Thymus (tissue), 11 donors: ENCODE measurements around the gene ZBTB7B. TPM values are rescaled to one million over a fixed set of nuclear protein-coding genes. Genes with fewer than 3 reads are reported as not detected.

Source experiments
- DNase-seq, 9 donors: peaks; one replicate each; pipeline ENCODE4 v3.0.0-alpha.2; 2013; ENCODE audit warnings: low spot score in 9 of 9, low read depth in 6 of 9, missing footprints in 1 of 9
- H3K27ac ChIP-seq, 2 donors: one replicate each; pipeline ENCODE4 v1.5.1; 2013; ENCODE audit warnings: control low read depth in 1 of 2, low read depth in 1 of 2, low read length in 1 of 2, mild to moderate bottlenecking in 1 of 2, moderate library complexity in 1 of 2
- H3K27me3 ChIP-seq, 2 donors: one replicate each; pipeline ENCODE4 v1.5.1; 2013; ENCODE audit warnings: low read length in 1 of 2; ENCODE audit not compliant: control insufficient read depth in 2 of 2, insufficient read depth in 1 of 2
- H3K36me3 ChIP-seq, 2 donors: one replicate each; pipeline ENCODE4 v1.5.1; 2013; ENCODE audit warnings: low read length in 1 of 2, mild to moderate bottlenecking in 1 of 2, moderate library complexity in 1 of 2; ENCODE audit not compliant: control insufficient read depth in 2 of 2, insufficient read depth in 2 of 2
- H3K4me1 ChIP-seq, 2 donors: one replicate each; pipeline ENCODE4 v1.5.1; 2013; ENCODE audit warnings: low read length in 2 of 2; ENCODE audit not compliant: control insufficient read depth in 2 of 2, insufficient read depth in 2 of 2
- H3K4me3 ChIP-seq, 2 donors: one replicate each; pipeline ENCODE4 v1.5.1; 2013; ENCODE audit warnings: low read length in 2 of 2, control low read depth in 1 of 2, mild to moderate bottlenecking in 1 of 2
- H3K9me3 ChIP-seq, 2 donors: one replicate each; pipeline ENCODE4 v1.5.1; 2013; ENCODE audit warnings: low read length in 1 of 2, mild to moderate bottlenecking in 1 of 2; ENCODE audit not compliant: control insufficient read depth in 2 of 2, insufficient read depth in 1 of 2
- WGBS: extraction: QIAGEN DNeasy Blood & Tissue Kit; methylation state at CpG from one replicate; pipeline ENCODE4 v1.1.7; 2013; 5-methylcytosine and 5-hydroxymethylcytosine counted together
- polyA plus RNA-seq: library from polyadenylated mRNA; stranded (reverse); fragments of 200-250 nt; gene quantifications from one replicate; pipeline ENCODE4 v1.2.3, GENCODE V29; 2013
- total RNA-seq: library from RNA; stranded (reverse); fragments of 120-200 nt; gene quantifications from one replicate; pipeline ENCODE4 v1.2.4, GENCODE V29; 2013
- donor health status: healthy.

The ZBTB7B gene
- total and polyA plus RNA-seq, 2 donors = 12.1 to 21.9 TPM

- Histone ChIP-seq H3K4me3 (no peak overlapping the region), H3K27me3 (no peaks in the 10 kb centered on the region), H3K9me3 (peaks cover 0 to 5% of the 10 kb centered on the region in 2 donors), H3K27ac (no peak overlapping the region), H3K4me1 (peaks cover 8 to 28% of the 10 kb centered on the region in 2 donors), H3K36me3 (peaks cover 56 to 57% of the 10 kb centered on the region in 2 donors)
- DNase-seq = no peak
- WGBS = 88% methylated on average over 6 of the region's 6 CpGs
Measured at GRCh38 chr1:154964359-154964758, 38.2 kb upstream of the ZBTB7B start.

GRCh38 chr1:154966111-154966510 is 36.5 kb upstream of the ZBTB7B start:
- 96% methylated on average over 7 of the region's 7 CpGs for WGBS
- H3K27me3 ChIP-seq = no peaks in the 10 kb centered on the region
- no peak overlapping the region for H3K27ac ChIP-seq

GRCh38 chr1:154967331-154967950 is 35.2 kb upstream of the ZBTB7B start:
- no peaks in the 10 kb centered on the region for H3K27me3 ChIP-seq
- H3K4me3 ChIP-seq = no peak overlapping the region
- H3K36me3 ChIP-seq = peaks cover 52 to 59% of the 10 kb centered on the region in 2 donors
- no peak for DNase-seq
- no peak overlapping the region for H3K27ac ChIP-seq
- H3K9me3 ChIP-seq = no peaks in the 10 kb centered on the region
- H3K4me1 ChIP-seq = peaks cover 6 to 35% of the 10 kb centered on the region in 2 donors
- WGBS = 95% methylated on average over 5 of the region's 5 CpGs

More at GRCh38 chr1:154966111-154966510, 36.5 kb upstream of the ZBTB7B start:
- no peak for DNase-seq
- Histone ChIP-seq H3K4me1 (peaks cover 4 to 28% of the 10 kb centered on the region in 2 donors), H3K4me3 (no peak overlapping the region), H3K9me3 (peaks cover 0 to 5% of the 10 kb centered on the region in 2 donors), H3K36me3 (peaks cover 52 to 59% of the 10 kb centered on the region in 2 donors)

GRCh38 chr1:154968731-154969130 is 33.9 kb upstream of the ZBTB7B start:
- Histone ChIP-seq H3K4me3 (no peak overlapping the region), H3K9me3 (peaks cover 0 to 2% of the 10 kb centered on the region in 2 donors), H3K4me1 (peaks cover 11 to 37% of the 10 kb centered on the region in 2 donors), H3K36me3 (peaks cover 43 to 49% of the 10 kb centered on the region in 2 donors), H3K27ac (peak overlapping the region in 1 of 2 donors; percentile 12), H3K27me3 (no peaks in the 10 kb centered on the region)
- DNase-seq = no peak
- 99% methylated on average over 3 of the region's 3 CpGs for WGBS

- H3K36me3 ChIP-seq = peaks cover 40 to 45% of the 10 kb centered on the region in 2 donors
Measured at GRCh38 chr1:154969246-154969645, 33.4 kb upstream of the ZBTB7B start.

GRCh38 chr1:154969860-154970452 is 32.6 kb upstream of the ZBTB7B start:
- H3K36me3 ChIP-seq = peaks cover 33 to 41% of the 10 kb centered on the region in 2 donors
- H3K4me3 ChIP-seq = peak overlapping the region in 1 of 2 donors; percentile 4
- WGBS = 83% methylated on average over 22 of the region's 22 CpGs
- peaks cover 0 to 3% of the 10 kb centered on the region in 2 donors for H3K9me3 ChIP-seq
- no peaks in the 10 kb centered on the region for H3K27me3 ChIP-seq
- peak overlapping the region; percentile 43 to 70 for H3K27ac ChIP-seq
- no peak for DNase-seq
- H3K4me1 ChIP-seq = peaks cover 11 to 36% of the 10 kb centered on the region in 2 donors

More at GRCh38 chr1:154969246-154969645, 33.4 kb upstream of the ZBTB7B start:
- 94% methylated on average over 5 of the region's 5 CpGs for WGBS
- Histone ChIP-seq H3K9me3 (peaks cover 0 to 3% of the 10 kb centered on the region in 2 donors), H3K27ac (no peak overlapping the region), H3K4me1 (peaks cover 11 to 36% of the 10 kb centered on the region in 2 donors), H3K27me3 (no peaks in the 10 kb centered on the region), H3K4me3 (no peak overlapping the region)
- no peak for DNase-seq

- H3K4me3 ChIP-seq = peak within 1 kb of the TSS in 1 of 2 donors; percentile 4
- no peaks in the 10 kb centered on the region for H3K27me3 ChIP-seq
- peak within 1 kb of the TSS; percentile 70 to 87 for H3K27ac ChIP-seq
- 67% methylated on average over 15 of the region's 15 CpGs for WGBS
- no peak for DNase-seq
- peaks cover 0 to 3% of the 10 kb centered on the region in 2 donors for H3K9me3 ChIP-seq
- H3K4me1 ChIP-seq = peaks cover 15 to 38% of the 10 kb centered on the region in 2 donors
- H3K36me3 ChIP-seq = peaks cover 26 to 35% of the 10 kb centered on the region in 2 donors
Measured at GRCh38 chr1:154970631-154971340, 31.8 kb upstream of the ZBTB7B start, which contains the start of gene SHC1. Gene SHC1 (minus strand): TSS chr1:154970747. CDS start chr1:154970526, 221 bp downstream.

- Histone ChIP-seq H3K27me3 (no peaks in the 10 kb centered on the region), H3K4me3 (no peak overlapping the region), H3K9me3 (peaks cover 0 to 3% of the 10 kb centered on the region in 2 donors), H3K27ac (peak overlapping the region; percentile 70 to 87), H3K36me3 (peaks cover 19 to 28% of the 10 kb centered on the region in 2 donors), H3K4me1 (peaks cover 18 to 45% of the 10 kb centered on the region in 2 donors)
- 90% methylated on average over 10 of the region's 10 CpGs for whole genome bisulfite sequencing
- no peak for DNase-seq
Measured at GRCh38 chr1:154971341-154971998, 31.1 kb upstream of the ZBTB7B start.
